PC-3 (cell line): ENCODE measurements around the gene ULBP1. TPM values are rescaled to one million over a fixed set of nuclear protein-coding genes. Genes with fewer than 3 reads are reported as not detected.

Experiments used
- ATAC-seq: fragments of 200-7000 bp; cut with Tn5 transposase; 2 replicates; pipeline ENCODE4 v1.9.1; 2020; ENCODE audit warnings: mild to moderate bottlenecking, moderate library complexity
- BruUV-seq: library from RNA; stranded (reverse); fragments of 400-500 nt; replicated peaks from 2 replicates; lab custom pipeline; 2021; lab: Mats Ljungman, UMichigan
- CTCF ChIA-PET: fragments of 300-600 bp; sonication (Branson Sonifier 250); formaldehyde crosslinking; loops from one replicate; lab custom pipeline; 2022; ENCODE audit warnings: antibody characterized with exemption; lab: Charles Lee
- POLR2A ChIA-PET: fragments of 300-600 bp; sonication (Branson Sonifier 250); formaldehyde crosslinking; loops from one replicate; lab custom pipeline; 2022; ENCODE audit warnings: antibody characterized with exemption; ENCODE audit not compliant: unreplicated experiment; lab: Charles Lee
- DNase-seq: peaks from one replicate; pipeline ENCODE4 v3.0.0-alpha.2; 2015
- H2AFZ ChIP-seq: fragments of 300-600 bp; sonication (generic); 2 replicates; pipeline ENCODE4 v1.6.0; 2016; ENCODE audit warnings: antibody characterized with exemption, low read length
- H3F3A ChIP-seq: fragments of 300-600 bp; sonication (generic); one replicate; pipeline ENCODE4 v1.6.0; 2017; ENCODE audit warnings: antibody characterized with exemption, low read length, control low read depth, mild to moderate bottlenecking; ENCODE audit not compliant: unreplicated experiment
- H3K27ac ChIP-seq: fragments of 300-600 bp; sonication (generic); 2 replicates; pipeline ENCODE4 v1.5.1; 2016; ENCODE audit warnings: mild to moderate bottlenecking, low read length
- H3K27me3 ChIP-seq: fragments of 300-600 bp; sonication (generic); 2 replicates; pipeline ENCODE4 v1.6.1; 2016; ENCODE audit warnings: low read length, mixed read lengths
- H3K36me3 ChIP-seq: fragments of 300-600 bp; sonication (generic); 2 replicates; pipeline ENCODE4 v1.6.1; 2016; ENCODE audit warnings: low read depth, mixed run types, low read length, mixed read lengths
- H3K4me1 ChIP-seq: fragments of 300-600 bp; sonication (generic); 2 replicates; pipeline ENCODE4 v1.5.1; 2016; ENCODE audit warnings: low read length; ENCODE audit not compliant: insufficient read depth
- H3K4me2 ChIP-seq: fragments of 300-600 bp; sonication (generic); 2 replicates; pipeline ENCODE4 v1.6.0; 2016; ENCODE audit warnings: low read length
- H3K4me3 ChIP-seq: fragments of 300-600 bp; sonication (generic); 2 replicates; pipeline ENCODE4 v1.5.1; 2016; ENCODE audit warnings: mild to moderate bottlenecking, low read length, mixed read lengths
- H3K79me2 ChIP-seq: fragments of 300-600 bp; sonication (generic); 2 replicates; pipeline ENCODE4 v1.6.1; 2017; ENCODE audit warnings: low read length, mixed read lengths
- H3K9ac ChIP-seq: fragments of 300-600 bp; sonication (generic); 2 replicates; pipeline ENCODE4 v1.6.0; 2016; ENCODE audit warnings: mild to moderate bottlenecking, low read length
- H3K9me2 ChIP-seq: fragments of 300-600 bp; sonication (generic); replicated peaks from 2 replicates; pipeline ENCODE4 v1.6.1; 2016; ENCODE audit warnings: mixed run types, low read length, mixed read lengths
- H3K9me3 ChIP-seq: fragments of 300-600 bp; sonication (generic); 2 replicates; pipeline ENCODE4 v1.6.1; 2016; ENCODE audit warnings: low read length, mixed read lengths
- H4K20me1 ChIP-seq: fragments of 300-600 bp; sonication (generic); 2 replicates; pipeline ENCODE4 v1.6.1; 2016; ENCODE audit warnings: low read length, mixed read lengths
- CTCF ChIP-seq: fragments of 300-600 bp; sonication (generic); conservative IDR thresholded peaks from 2 replicates; pipeline ENCODE4 v1.5.1; 2017; ENCODE audit warnings: antibody characterized with exemption, low read depth, mild to moderate bottlenecking, low read length
- EZH2 ChIP-seq: fragments of 300-600 bp; sonication (generic); IDR thresholded peaks from one replicate; pipeline ENCODE4 v1.6.1; 2017; ENCODE audit warnings: antibody characterized with exemption, mild to moderate bottlenecking, low read length; ENCODE audit not compliant: unreplicated experiment
- EZH2phosphoT487 ChIP-seq: fragments of 300-600 bp; sonication (generic); IDR thresholded peaks from 2 replicates; pipeline ENCODE4 v1.6.1; 2018; ENCODE audit warnings: mild to moderate bottlenecking, antibody characterized with exemption, low read length, borderline replicate concordance
- intact Hi-C: fragments of 100-400 bp; cut with micrococcal nuclease; formaldehyde crosslinking; loops from 2 replicates; pipeline ENCODE4 v1.9.0; 2023
- total RNA-seq: library from RNA; depleted of rRNA; stranded (reverse); fragments of >200 nt; gene quantifications from 2 replicates; pipeline ENCODE4 v1.2.3, GENCODE V29; 2014

Gene ULBP1
- total RNA-seq, 1 experiment from 2014 or later, result 0.87 TPM

DNA sequence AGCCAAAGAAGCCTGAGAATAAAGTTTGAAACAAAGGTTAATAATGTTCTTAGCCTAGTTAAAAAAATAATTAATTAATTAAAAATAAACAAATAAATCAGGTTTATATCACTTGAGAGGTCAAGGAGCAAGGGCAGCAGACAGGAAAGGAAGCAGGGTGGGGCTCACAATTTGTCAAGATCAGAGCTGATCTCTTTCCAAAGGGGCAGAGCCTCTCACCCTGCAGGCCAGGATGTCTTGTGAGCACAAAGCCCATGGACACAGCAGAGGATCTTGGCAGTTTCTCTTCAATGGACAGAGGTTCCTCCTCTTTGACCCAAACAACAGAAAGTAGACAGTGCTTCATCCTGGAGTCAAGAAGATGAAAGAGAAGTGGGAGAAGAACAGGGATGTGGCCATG is 14.9 kb downstream of the ULBP1 start:
- H3K27me3 ChIP-seq, result peaks cover 8% of the 10 kb centered on the region; the same call in 1 of the 2 replicates

DNA sequence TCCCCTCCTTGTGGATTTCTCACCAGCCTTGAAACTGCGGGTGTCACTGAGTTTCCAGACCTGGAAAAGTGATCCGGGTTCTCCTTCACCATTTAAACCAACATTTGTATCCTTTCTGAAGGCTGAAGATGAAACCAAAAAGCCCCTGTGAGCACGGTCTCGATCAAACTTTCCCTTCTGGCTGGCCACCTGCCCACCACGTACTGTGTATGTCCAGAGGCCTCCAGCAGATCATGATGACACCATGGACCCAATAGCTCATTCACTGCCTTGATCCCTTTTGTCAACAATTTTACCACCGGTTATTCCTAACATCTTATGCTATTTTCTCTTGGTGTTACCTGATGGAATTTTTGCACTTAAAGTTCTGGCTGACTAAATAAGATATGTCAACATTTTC is 15.6 kb downstream of the ULBP1 start:
- H3K4me1 ChIP-seq, result no peaks in the 10 kb centered on the region
- ATAC-seq, result no peak
- no peak overlapping the region for H3K4me3 ChIP-seq
- no peaks in the 10 kb centered on the region for H3F3A ChIP-seq
- no peaks in the 10 kb centered on the region for H3K9me3 ChIP-seq
- H3K4me2 ChIP-seq, result no peak overlapping the region
- no peaks in the 10 kb centered on the region for H3K79me2 ChIP-seq
- H3K27ac ChIP-seq, result no peak overlapping the region
- ChIA-PET CTCF (no interaction called here), POLR2A (no interaction called here)
- no TSS peak for BruUV-seq
- peaks cover 8% of the 10 kb centered on the region; the same call in 1 of the 2 replicates for H3K27me3 ChIP-seq
- H4K20me1 ChIP-seq, result no peaks in the 10 kb centered on the region
- intact Hi-C loops, result no loop called here
- no peak overlapping the region for H3K9ac ChIP-seq
- no peaks in the 10 kb centered on the region for H3K9me2 ChIP-seq
- H2AFZ ChIP-seq, result no peak overlapping the region
- H3K36me3 ChIP-seq, result no peaks in the 10 kb centered on the region
- TF ChIP-seq EZH2phosphoT487, result no peak
- no peak for TF ChIP-seq CTCF
- no peak for DNase-seq

More for the DNA sequence above, 14.9 kb downstream of the ULBP1 start:
- Histone ChIP-seq H3K36me3 (no peaks in the 10 kb centered on the region), H3K79me2 (no peaks in the 10 kb centered on the region), H4K20me1 (no peaks in the 10 kb centered on the region), H3K27ac (no peak overlapping the region), H3K4me2 (no peak overlapping the region), H3K4me1 (no peaks in the 10 kb centered on the region), H3K9me3 (no peaks in the 10 kb centered on the region), H3K4me3 (no peak overlapping the region), H3K9ac (no peak overlapping the region), H3F3A (no peaks in the 10 kb centered on the region), H2AFZ (no peak overlapping the region), H3K9me2 (no peaks in the 10 kb centered on the region)
- ChIA-PET POLR2A (no interaction called here), CTCF (no interaction called here)
- DNase-seq (no peak), ATAC-seq (no peak)
- TF ChIP-seq EZH2phosphoT487, result no peak
- no TSS peak for BruUV-seq
- intact Hi-C loops, result no loop called here

GRCh38 chr6:149983145-149983544 is 19.4 kb downstream of the ULBP1 start:
- ATAC-seq (no peak), DNase-seq (no peak)
- TF ChIP-seq EZH2 (no peak), CTCF (no peak), EZH2phosphoT487 (no peak)
- Histone ChIP-seq H3K4me1 (no peaks in the 10 kb centered on the region), H3K27ac (no peak overlapping the region), H3K9me2 (no peaks in the 10 kb centered on the region), H3K79me2 (no peaks in the 10 kb centered on the region), H3K9me3 (no peaks in the 10 kb centered on the region), H3K4me3 (no peak overlapping the region), H4K20me1 (no peaks in the 10 kb centered on the region), H3F3A (no peaks in the 10 kb centered on the region), H3K9ac (no peak overlapping the region), H3K36me3 (no peaks in the 10 kb centered on the region), H2AFZ (no peak overlapping the region), H3K27me3 (peaks cover 41% of the 10 kb centered on the region), H3K4me2 (no peak overlapping the region)
- BruUV-seq, result no TSS peak
- POLR2A ChIA-PET, result no interaction called here
- CTCF ChIA-PET, result no interaction called here
- intact Hi-C loops, result no loop called here
